Measurements from ENCODE around the gene PTTG1. TPM values are rescaled to one million over a fixed set of nuclear protein-coding genes. Genes with fewer than 3 reads are reported as not detected.

The PTTG1 gene
- total RNA-seq, 1 donor from 2014 or later, result 425 TPM

- no peaks in the 10 kb centered on the region for H3F3A ChIP-seq (ENCODE audit: low read depth)
- no peaks in the 10 kb centered on the region for H3K9me3 Mint-ChIP-seq
- H3K4me1 Mint-ChIP-seq, result no peaks in the 10 kb centered on the region
- H3K4me1 ChIP-seq, result no peaks in the 10 kb centered on the region
- H3K9ac ChIP-seq, result no peak overlapping the region
- H3K36me3 ChIP-seq, result no peaks in the 10 kb centered on the region
- H3K27me3 ChIP-seq, result peaks cover 28% of the 10 kb centered on the region
- TF ChIP-seq EZH2phosphoT487 (IDR thresholded peaks at IDR 0.05) (no peak), EZH2 (IDR thresholded peaks at IDR 0.05) (no peak), CTCF (IDR thresholded peaks at IDR 0.05) (no peak)
- no peak overlapping the region for H3K4me3 ChIP-seq
- H3K27ac Mint-ChIP-seq, result no peak overlapping the region
- H3K9me3 ChIP-seq (ENCODE audit: low read depth), result no peaks in the 10 kb centered on the region
- H3K79me2 ChIP-seq (ENCODE audit: low read depth), result no peaks in the 10 kb centered on the region
- no peaks in the 10 kb centered on the region for H4K20me1 ChIP-seq (ENCODE audit: low read depth)
- no peak overlapping the region for H3K4me2 ChIP-seq
- H3K4me3 Mint-ChIP-seq, result no peak overlapping the region
- no peak overlapping the region for H2AFZ ChIP-seq (replicated peaks)
- H3K36me3 Mint-ChIP-seq, result no peaks in the 10 kb centered on the region
- H3K27me3 Mint-ChIP-seq (ENCODE audit: insufficient read depth, low read depth), result no peaks in the 10 kb centered on the region
- H3K27ac ChIP-seq, result no peak overlapping the region
- no peak for DNase-seq (ENCODE audit: low spot score)
These were observed 45.2 kb upstream of the PTTG1 start for GRCh38 chr5:160376416-160376815.

DNA sequence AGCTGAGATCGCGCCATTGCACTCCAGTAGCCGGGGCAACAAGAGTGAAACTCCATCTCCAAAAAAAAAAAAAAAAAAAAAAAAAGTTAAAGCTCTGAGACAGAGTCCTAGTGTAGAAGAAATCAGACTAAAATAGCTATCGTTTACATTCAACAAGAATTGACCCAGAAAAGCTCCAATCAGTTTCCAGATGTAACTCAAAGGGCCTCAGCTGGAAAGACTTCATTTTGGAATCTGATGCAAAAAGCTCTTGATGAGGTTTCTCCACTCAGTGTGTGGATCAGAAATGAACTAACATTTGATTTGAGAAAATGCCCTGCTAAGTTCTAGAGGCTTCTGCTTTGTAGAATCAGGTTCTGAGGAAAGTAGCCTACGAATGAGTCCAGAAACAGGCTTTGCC, 44.0 kb upstream of the PTTG1 start:
- H3K36me3 ChIP-seq, result no peaks in the 10 kb centered on the region
- H3K9me3 ChIP-seq (ENCODE audit: low read depth), result no peaks in the 10 kb centered on the region
- H3K4me3 ChIP-seq, result no peak overlapping the region
- H2AFZ ChIP-seq (replicated peaks), result no peak overlapping the region
- H4K20me1 ChIP-seq (ENCODE audit: low read depth), result no peaks in the 10 kb centered on the region
- Mint-ChIP-seq H3K27me3 (ENCODE audit: insufficient read depth, low read depth) (no peaks in the 10 kb centered on the region), H3K27ac (no peak overlapping the region), H3K9me3 (no peaks in the 10 kb centered on the region), H3K36me3 (no peaks in the 10 kb centered on the region), H3K4me3 (no peak overlapping the region), H3K4me1 (no peaks in the 10 kb centered on the region)
- no peak overlapping the region for H3K9ac ChIP-seq
- peaks cover 16% of the 10 kb centered on the region for H3K27me3 ChIP-seq
- H3K4me1 ChIP-seq, result no peaks in the 10 kb centered on the region
- H3F3A ChIP-seq (ENCODE audit: low read depth), result no peaks in the 10 kb centered on the region
- TF ChIP-seq EZH2 (IDR thresholded peaks at IDR 0.05), result no peak
- TF ChIP-seq EZH2phosphoT487 (IDR thresholded peaks at IDR 0.05), result no peak
- no peak for TF ChIP-seq CTCF (IDR thresholded peaks at IDR 0.05)
- H3K79me2 ChIP-seq (ENCODE audit: low read depth), result no peaks in the 10 kb centered on the region
- H3K27ac ChIP-seq, result no peak overlapping the region
- DNase-seq (ENCODE audit: low spot score), result no peak
- H3K4me2 ChIP-seq, result no peak overlapping the region

DNA sequence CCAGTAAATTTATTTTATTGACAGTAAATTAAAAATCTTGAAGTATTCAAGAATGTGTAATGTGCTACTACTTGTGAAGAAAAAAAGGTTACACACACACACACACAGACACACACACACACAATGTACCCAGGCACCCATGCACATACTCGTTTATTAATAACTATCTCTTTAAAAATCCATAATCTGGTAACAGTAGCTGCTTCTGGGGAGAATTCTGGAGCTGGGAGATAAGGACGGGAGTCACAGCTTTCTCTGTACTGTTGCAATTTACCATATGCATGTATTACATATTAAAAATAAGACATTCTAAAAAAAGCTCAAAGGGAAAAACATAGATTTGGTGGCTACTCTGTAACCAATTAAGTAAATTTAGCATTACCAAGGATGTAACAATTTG, 43.3 kb upstream of the PTTG1 start:
- no peaks in the 10 kb centered on the region for H3K79me2 ChIP-seq (ENCODE audit: low read depth)
- no peak overlapping the region for H3K9ac ChIP-seq
- no peak for DNase-seq (ENCODE audit: low spot score)
- no peak overlapping the region for H3K27ac Mint-ChIP-seq
- no peak overlapping the region for H3K4me3 ChIP-seq
- H3K4me1 Mint-ChIP-seq, result no peaks in the 10 kb centered on the region
- H3K27me3 Mint-ChIP-seq (ENCODE audit: insufficient read depth, low read depth), result peaks cover 2% of the 10 kb centered on the region
- H3K4me3 Mint-ChIP-seq, result no peak overlapping the region
- no peaks in the 10 kb centered on the region for H3F3A ChIP-seq (ENCODE audit: low read depth)
- peaks cover 11% of the 10 kb centered on the region for H3K27me3 ChIP-seq
- H2AFZ ChIP-seq (replicated peaks), result no peak overlapping the region
- TF ChIP-seq EZH2 (IDR thresholded peaks at IDR 0.05), result no peak
- TF ChIP-seq CTCF (IDR thresholded peaks at IDR 0.05), result no peak
- TF ChIP-seq EZH2phosphoT487 (IDR thresholded peaks at IDR 0.05), result no peak
- H3K9me3 Mint-ChIP-seq, result no peaks in the 10 kb centered on the region
- no peaks in the 10 kb centered on the region for H3K4me1 ChIP-seq
- H3K9me3 ChIP-seq (ENCODE audit: low read depth), result no peaks in the 10 kb centered on the region
- no peak overlapping the region for H3K27ac ChIP-seq
- no peaks in the 10 kb centered on the region for H4K20me1 ChIP-seq (ENCODE audit: low read depth)
- no peaks in the 10 kb centered on the region for H3K36me3 Mint-ChIP-seq
- H3K4me2 ChIP-seq, result no peak overlapping the region
- H3K36me3 ChIP-seq, result no peaks in the 10 kb centered on the region

All from neural progenitor cell (in vitro differentiated cells).